ENCODE data around the gene CDH8.
"Not testable (repeated sequence)": the region's sequence is repeated elsewhere in the genome, so short reads cannot be mapped to it uniquely, and the experiment has no call there.

The CDH8 gene

DNA sequence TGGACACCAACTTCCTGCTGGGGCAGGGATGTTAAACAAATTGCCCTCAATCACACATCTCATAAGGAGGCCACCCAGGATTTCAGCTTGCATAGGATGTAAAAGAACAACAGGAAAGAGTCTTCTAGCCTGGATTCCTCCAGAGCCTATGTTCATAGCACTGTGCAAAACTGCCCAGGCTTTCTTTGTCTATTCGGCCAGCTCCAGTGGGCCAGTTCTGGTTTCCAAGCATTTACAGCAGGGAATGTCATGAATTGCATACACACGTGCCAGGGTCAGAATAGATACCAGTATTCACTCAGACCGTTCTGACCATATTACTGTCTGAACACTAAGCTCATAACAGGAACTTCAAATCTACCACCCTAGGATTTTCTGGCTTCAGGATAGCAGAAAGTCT, 273.2 kb downstream of the CDH8 start:
- DNase-seq: no peak

- no peak for DNase-seq
These were observed 305.2 kb downstream of the CDH8 start for GRCh38 chr16:61730997-61731396.

GRCh38 chr16:61726701-61727100, 309.5 kb downstream of the CDH8 start:
- DNase-seq: no peak

DNA sequence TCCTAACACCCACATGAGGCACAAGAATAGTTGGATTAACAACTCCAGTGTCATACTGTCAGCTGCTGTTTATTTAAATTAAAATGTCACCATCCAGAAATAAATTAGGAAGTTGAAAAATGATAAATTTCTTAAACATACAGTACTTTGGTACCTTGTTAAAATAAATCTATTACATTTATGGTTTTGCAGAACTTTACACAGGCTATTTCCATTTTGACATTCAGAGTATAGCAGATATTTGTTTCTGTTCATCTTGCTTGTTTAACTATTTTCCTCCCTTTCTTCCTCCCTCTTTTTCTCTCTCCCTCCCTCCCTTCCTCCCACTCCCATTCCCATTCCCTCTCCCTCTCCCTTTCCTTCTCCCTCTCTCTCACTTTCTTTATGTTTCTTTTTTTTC, 310.1 kb downstream of the CDH8 start:
- DNase-seq: no peak

DNA sequence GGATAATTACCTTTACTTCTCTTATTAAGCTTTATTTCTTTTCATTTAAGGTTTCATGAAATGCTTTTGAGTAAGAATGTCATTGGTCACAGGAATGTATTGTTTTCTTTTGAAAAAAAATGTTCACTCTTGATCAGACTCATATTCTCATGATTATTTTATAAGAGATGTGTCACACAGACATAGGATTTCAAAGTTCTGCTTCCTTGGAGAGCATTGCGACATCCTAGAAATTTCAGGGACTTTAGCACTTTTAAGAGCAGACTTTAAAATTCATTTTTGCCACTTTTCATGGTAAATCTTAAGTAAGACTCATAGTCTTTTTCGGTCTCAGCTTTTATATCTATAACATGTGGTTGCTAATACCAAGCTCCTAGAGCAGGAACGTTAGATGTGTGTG, 314.7 kb downstream of the CDH8 start:
- no peak for DNase-seq

DNA sequence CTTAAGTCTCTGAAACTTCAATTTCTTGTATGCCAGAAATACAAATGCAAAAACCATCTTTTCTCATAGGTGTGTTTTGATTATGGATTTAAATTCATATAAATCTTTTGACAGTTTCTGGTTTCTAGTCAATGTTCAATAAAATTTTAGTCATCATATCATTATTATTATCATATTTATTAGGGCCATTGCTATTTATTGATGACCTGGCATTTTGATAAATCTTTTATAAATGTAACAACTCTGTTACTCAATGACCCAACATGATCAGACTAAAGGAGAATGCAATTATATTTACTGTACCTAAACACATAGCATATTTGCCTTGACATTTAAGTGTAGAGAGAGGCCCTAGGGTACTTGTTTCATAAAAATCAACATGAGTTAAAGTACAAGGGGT, 320.8 kb downstream of the CDH8 start:
- DNase-seq: no peak

DNA sequence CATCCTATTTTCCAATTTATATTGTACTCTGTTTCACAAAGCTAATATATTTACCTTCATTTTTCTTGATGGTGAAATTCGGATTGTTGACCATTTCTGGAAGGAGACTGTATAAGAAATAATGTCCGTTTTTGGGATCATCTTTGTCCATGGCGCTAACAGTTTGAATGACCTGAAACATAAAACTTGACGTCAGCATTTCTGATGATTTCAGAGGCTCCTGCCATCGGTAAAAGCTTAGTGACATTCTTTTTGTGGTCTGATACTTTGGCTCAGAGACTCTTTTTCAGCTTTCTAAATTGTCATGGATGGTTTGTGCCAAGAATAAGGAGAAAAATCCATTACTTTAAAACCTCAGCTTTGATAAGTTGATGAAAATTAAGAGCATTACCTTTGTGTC, 322.5 kb downstream of the CDH8 start:
- DNase-seq: no peak

DNA sequence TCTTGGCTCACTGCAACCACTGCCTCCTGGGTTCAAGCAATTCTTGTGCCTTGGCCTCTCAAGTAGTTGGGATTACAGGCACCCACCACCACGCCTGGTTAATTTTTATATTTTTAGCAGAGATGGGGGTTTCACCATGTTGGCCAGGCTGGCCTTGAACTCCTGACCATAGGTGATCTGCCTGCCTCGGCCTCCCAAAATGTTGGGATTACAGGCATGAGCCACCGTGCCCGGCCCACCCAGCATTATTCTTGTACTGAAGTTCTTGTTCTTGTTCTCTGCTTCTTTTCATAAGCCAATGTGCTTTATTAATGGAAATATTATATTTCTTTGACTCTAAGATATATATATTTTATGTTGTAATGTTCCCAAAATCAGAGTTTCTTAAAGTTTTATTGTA, 336.6 kb downstream of the CDH8 start:
- DNase-seq: not testable (repeated sequence)

- DNase-seq: no peak
These were observed 351.7 kb downstream of the CDH8 start for GRCh38 chr16:61684541-61684940.

DNA sequence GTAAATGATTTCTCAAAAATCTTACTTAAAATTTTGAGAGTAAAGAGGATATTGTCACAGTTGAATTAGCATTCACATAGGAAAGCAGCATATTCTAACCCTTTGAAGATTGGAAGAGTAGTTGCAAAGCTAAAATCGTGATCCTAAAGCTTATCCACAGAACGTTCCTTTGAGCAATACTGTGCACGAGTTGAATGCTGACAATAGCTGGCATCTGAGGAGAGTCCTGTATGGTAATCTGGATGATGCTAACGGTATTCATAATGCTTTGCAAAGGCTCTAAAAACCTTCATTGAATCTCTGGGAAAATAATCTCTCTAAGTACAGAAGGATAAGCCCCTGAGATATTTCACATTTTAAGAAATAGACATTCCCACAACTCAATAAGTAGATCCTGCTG, 354.6 kb downstream of the CDH8 start:
- DNase-seq: no peak

DNA sequence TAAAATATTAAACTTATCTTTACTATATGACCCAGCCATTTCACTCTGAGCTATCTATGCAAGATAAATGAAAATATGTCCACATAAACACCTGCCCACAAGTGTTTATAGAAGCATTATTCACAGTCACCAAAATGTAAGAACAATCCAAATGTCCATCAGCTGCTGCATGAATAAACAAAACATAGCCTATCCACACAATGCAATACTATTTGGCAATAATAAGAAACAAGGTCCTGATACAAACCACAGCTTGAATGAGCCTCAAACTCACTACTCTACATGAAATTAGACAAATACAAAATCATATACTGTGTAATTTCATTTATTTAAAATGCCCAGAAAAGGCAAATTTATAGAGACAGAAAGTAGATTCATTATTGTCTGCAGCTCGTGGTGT, 355.1 kb downstream of the CDH8 start:
- no peak for DNase-seq

GRCh38 chr16:61678182-61678581, 358.1 kb downstream of the CDH8 start:
- no peak for DNase-seq

DNA sequence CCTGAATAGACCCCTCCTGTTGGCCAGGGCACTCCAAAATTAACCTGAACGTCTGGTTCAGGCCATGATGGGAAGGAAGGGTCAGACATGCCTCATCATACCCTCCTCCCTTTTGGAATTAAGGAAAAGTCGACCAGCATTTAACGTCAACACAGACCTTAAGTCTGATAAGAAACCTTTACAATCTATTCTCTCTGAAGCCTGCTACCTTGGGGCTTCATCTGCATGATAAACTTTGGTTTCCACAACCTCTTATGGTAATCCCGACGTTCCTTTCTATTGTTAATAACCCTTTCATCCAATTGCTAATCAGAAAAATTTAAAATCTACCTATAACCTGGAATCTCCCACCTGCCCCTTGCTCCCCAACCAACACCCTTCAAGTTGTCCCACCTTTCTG, 358.5 kb downstream of the CDH8 start:
- no peak for DNase-seq

DNA sequence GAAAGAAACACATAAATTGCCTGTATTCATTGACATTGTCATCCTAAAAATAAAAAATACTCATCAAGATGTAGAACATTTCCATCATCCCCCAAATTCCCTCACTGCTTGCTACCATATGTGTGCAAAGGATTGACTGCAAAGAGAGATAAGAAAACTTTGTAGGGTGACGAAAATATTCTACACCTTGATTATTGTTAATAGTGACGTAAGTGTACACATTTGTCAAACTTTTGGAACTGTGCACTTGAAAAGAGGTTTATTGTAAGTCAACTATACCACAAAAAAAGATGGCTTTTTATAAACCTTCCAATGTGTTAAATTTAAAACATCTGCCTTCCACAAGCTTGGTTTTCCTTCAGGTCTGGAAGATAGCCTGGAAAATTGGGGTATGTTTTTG, 359.5 kb downstream of the CDH8 start:
- DNase-seq: no peak

GRCh38 chr16:61671161-61671560, 365.1 kb downstream of the CDH8 start:
- no peak for DNase-seq

DNA sequence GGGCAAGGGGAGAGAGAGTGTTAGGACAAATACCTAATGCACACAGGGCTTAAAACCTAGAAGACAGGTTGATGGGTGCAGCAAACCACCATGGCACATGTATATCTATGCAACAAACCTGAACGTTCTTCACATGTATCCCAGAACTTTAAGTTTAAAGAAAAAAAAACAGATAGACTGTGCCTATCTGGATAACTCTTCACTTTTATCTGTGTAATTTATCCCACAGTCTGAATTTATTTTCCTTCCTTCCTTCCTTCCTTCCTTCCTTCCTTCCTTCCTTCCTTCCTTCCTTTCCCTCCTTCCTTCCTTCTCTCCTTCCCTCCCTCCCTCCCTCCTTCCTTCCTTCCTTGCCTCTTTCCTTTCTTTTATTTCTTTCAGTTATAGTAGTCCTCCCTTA, 370.7 kb downstream of the CDH8 start:
- DNase-seq: no peak

DNA sequence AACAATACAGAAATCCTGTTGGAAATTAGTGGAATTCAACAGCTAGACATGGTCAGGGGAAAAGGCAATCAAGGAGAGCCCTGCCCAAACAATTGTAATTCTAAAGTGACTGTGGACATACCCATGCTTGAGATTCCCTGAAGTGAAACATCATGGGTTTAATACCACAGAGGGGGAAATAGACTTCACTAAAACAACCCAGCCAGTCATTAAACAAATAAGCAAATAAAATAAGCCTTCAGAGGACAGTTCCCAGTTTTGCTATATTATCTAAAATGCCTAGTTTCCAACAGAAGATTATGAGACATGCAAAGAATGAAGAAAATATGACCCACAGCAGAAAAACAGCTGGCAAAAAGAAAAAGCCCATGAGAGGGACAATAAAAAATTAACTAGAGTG, 376.3 kb downstream of the CDH8 start:
- no peak for DNase-seq

- DNase-seq: no peak
These were observed 381.3 kb downstream of the CDH8 start for GRCh38 chr16:61654962-61655361.

GRCh38 chr16:61653544-61653943, 382.7 kb downstream of the CDH8 start:
- DNase-seq: no peak

DNA sequence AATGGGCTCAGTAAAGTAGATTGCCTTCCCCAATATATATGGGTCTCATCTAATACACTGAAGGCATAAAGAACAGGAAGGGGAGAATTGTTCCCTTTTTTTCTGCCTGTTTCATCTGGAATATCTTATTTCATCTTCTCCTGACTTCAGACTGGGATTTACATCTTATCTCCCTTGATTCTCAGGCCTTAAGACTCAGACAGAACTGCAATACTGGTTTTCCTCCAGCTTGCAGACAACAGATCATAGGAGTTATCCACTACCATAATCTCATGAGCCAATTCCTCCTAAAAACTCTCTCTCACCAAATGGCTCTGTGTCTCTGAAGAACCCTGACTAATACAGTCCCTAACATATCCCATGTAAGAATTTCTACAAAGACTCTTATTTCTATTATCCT, 390.7 kb downstream of the CDH8 start:
- no peak for DNase-seq

DNA sequence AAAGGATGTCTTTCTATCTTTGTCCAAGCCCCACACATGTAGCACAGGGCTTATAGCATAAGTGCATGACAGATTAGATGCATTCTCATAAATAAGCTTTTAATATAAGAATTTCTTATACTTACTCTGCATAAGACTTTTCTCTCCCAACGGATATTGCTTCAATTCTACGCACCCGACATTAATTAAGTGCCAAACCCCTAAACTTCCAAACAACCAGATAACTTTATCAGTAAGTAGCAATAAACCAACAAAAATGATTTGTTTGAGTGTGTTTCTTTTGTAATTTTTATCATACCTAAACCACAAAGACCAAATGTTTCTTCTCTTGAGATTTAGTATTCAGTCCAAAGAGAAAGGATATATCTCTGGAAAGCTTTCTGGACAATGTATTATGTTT, 391.5 kb downstream of the CDH8 start:
- no peak for DNase-seq

DNA sequence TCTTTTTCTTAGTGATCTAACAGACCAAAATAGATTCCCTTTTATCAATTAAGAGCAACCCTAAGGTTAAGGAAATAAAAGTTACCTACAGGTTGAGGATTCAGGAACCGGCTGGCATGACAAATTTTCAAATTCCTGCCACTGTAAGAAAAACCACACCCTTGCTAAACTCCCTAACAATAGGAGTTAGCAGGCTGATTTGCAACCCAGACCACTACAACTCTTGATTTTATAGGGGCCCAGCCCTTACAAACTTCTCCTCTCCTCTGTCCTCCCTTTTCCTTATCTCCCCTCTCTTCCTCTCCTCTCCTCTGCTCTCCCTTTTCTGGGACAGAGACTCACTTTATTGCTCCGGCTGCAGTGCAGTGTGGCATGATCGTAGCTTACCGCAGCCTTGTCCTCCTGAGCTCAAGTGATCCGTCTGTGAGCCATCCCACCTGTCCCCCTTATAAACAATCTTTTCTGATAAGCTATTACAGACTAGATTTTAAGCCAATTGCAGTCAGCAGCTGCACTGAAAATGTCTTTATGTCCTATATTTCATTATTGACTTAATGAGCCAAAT, 418.9 kb downstream of the CDH8 start:
- no peak for DNase-seq

- DNase-seq: no peak
These were observed 420.1 kb downstream of the CDH8 start for GRCh38 chr16:61616088-61616487.

DNA sequence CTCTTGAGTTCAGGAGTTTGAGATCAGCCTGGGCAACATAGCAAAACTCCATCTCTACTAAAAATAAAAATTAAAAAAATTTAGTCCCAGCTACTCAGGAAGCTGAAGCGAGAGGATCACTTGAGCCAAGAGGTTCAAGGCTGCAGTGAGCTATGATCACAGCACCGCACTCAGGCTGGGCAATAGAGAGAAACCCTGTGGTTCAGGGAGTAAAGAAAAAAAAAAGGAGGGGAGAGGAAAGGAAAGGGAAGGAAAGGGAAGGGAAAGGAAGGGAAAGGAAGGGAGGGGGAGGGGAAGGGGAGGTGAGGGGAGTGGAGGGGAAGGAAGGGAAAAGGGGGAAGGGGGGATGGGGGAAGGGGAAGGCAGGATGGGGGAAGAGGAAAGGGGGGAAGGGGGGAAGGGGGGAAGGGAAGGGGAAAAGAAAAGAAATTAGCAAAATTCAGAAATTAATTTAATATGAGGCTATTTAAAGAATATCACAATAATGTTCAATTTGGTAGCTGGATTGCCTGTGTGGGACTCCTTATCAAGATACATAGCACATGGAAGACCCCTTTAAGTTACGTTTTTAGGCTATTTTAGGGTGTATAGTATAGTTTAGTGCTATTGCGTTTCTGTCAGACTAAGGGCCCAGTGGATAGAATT, 424.3 kb downstream of the CDH8 start:
- no peak for DNase-seq

DNA sequence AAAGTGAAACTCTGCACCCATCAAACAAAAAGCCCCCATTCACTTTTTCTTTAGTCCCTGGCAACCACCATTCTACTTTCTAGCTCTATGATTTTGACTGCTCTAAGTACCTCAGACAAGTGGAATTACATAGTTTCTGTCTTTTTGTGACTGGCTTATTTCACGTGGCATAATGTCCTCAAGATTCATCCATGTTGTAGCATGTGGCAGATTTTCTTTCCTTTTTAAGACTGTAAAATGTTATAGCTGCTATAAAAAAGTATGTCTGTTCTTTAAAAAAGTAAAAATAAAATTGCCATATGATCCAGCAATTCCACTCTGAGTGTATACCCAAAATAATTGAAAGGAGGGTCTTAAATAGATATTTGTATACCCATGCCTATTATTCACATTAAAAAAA, 429.7 kb downstream of the CDH8 start:
- no peak for DNase-seq
